Measurements from ENCODE around the gene LMCD1. TPM values are rescaled to one million over a fixed set of nuclear protein-coding genes. Genes with fewer than 3 reads are reported as not detected.
A peak's percentile ranks its signal among the peaks of the same experiment; 100 is the strongest.

Gene LMCD1, protein sequence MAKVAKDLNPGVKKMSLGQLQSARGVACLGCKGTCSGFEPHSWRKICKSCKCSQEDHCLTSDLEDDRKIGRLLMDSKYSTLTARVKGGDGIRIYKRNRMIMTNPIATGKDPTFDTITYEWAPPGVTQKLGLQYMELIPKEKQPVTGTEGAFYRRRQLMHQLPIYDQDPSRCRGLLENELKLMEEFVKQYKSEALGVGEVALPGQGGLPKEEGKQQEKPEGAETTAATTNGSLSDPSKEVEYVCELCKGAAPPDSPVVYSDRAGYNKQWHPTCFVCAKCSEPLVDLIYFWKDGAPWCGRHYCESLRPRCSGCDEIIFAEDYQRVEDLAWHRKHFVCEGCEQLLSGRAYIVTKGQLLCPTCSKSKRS
- total RNA-seq (27.7 and 33.0 TPM in 2 replicates), polyA plus RNA-seq (18.6 and 22.9 TPM in 2 replicates)

DNA sequence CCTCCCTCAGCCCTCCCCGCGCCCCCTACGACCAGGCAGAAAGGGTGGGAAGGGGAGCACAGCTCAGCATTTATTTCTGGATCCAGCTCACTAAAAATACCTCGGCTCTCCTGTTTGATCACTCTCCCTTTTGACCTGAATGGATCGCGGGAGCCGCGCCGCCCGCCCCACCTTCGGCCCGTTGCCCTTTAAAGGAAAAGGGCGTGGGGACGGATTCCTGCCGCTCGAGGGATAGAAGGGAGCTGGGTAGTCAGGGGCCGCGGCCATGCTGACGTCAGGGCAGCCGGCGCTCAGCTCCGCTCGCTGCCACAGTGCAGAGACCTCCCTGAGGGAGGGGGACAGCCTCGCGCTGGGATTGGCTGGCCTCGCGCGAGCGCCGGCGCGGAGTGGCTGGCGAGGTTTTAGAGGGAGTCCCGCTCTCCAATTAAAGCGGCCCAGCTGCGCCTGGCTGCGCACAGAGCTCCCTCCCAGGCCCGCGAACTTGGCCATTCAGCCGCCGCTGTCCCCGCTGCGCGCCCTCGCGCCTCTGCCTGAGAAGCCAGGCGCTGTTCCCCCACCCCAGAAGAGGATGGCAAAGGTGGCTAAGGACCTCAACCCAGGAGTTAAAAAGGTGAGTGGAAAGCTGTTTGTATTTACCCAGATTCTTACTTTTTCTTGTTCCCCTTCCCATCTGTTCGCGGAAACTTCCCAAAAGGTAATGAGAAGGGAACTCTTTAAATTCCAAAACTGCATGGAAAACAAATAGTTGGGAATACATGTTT, at the start of gene LMCD1:
LMCD1 (plus strand) TSS at position 453 of the 761 bp plus-strand sequence; CDS start at position 569, 116 bp downstream.
- Histone ChIP-seq H3K4me3 (peak within 1 kb of the TSS; percentile 17), H3K27ac (peak within 1 kb of the TSS; percentile 98), H3K27me3 (no peaks in the 10 kb centered on the region), H3K9me3 (ENCODE audit: low read depth) (no peaks in the 10 kb centered on the region), H3K36me3 (no peaks in the 10 kb centered on the region), H3K4me1 (ENCODE audit: low read depth) (peaks cover 22% of the 10 kb centered on the region)
- peak; percentile 18 for TF ChIP-seq CTCF (IDR thresholded peaks at IDR 0.05; ENCODE audit: low read depth, low read length)
- DNase-seq (ENCODE audit: low read depth in 1 of 2, low spot score in 1 of 2), result peak; percentile 98

- no peaks in the 10 kb centered on the region for H3K9me3 ChIP-seq (ENCODE audit: low read depth)
- no peak overlapping the region for H3K27ac ChIP-seq
- no peak for DNase-seq (ENCODE audit: low read depth in 1 of 2, low spot score in 1 of 2)
- no peaks in the 10 kb centered on the region for H3K36me3 ChIP-seq
- TF ChIP-seq CTCF (IDR thresholded peaks at IDR 0.05; ENCODE audit: low read depth, low read length), result no peak
- no peak overlapping the region for H3K4me3 ChIP-seq
- no peaks in the 10 kb centered on the region for H3K27me3 ChIP-seq
- H3K4me1 ChIP-seq (ENCODE audit: low read depth), result no peaks in the 10 kb centered on the region
These were observed 49.5 kb upstream of the LMCD1 start for GRCh38 chr3:8452112-8452511.

DNA sequence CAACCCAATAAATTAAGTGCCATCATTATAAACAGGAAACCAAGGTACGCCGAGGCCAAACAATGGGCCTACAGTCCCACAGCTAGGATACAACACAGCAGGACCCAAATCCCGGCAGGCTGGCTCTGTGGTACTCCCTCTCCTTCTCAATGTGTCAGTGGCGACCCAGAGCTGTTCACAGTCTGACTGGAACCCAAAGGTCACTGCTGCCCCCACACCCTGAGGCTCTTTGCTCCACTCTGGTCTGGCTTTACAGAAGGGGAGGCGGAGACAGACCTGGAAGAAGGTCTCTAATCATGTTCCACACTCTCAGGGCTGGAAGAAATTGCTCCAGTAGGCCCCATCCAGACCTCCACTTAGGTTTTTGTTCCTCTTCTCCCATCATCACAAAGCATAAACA, 48.5 kb upstream of the LMCD1 start:
- H3K36me3 ChIP-seq, result no peaks in the 10 kb centered on the region
- H3K27ac ChIP-seq, result no peak overlapping the region
- no peaks in the 10 kb centered on the region for H3K4me1 ChIP-seq (ENCODE audit: low read depth)
- H3K27me3 ChIP-seq, result no peaks in the 10 kb centered on the region
- no peaks in the 10 kb centered on the region for H3K9me3 ChIP-seq (ENCODE audit: low read depth)
- H3K4me3 ChIP-seq, result no peak overlapping the region
- DNase-seq (ENCODE audit: low read depth in 1 of 2, low spot score in 1 of 2), result no peak
- no peak for TF ChIP-seq CTCF (IDR thresholded peaks at IDR 0.05; ENCODE audit: low read depth, low read length)

- Histone ChIP-seq H3K36me3 (no peaks in the 10 kb centered on the region), H3K4me1 (ENCODE audit: low read depth) (no peaks in the 10 kb centered on the region), H3K9me3 (ENCODE audit: low read depth) (no peaks in the 10 kb centered on the region), H3K27me3 (no peaks in the 10 kb centered on the region), H3K4me3 (no peak overlapping the region), H3K27ac (no peak overlapping the region)
- no peak for TF ChIP-seq CTCF (IDR thresholded peaks at IDR 0.05; ENCODE audit: low read depth, low read length)
- no peak for DNase-seq (ENCODE audit: low read depth in 1 of 2, low spot score in 1 of 2)
These were observed 45.9 kb upstream of the LMCD1 start for GRCh38 chr3:8455526-8456411.

- H3K4me1 ChIP-seq (ENCODE audit: low read depth), result no peaks in the 10 kb centered on the region
- H3K4me3 ChIP-seq, result no peak overlapping the region
- DNase-seq (ENCODE audit: low read depth in 1 of 2, low spot score in 1 of 2), result peak in 1 of 2 donors; percentile 9
- no peaks in the 10 kb centered on the region for H3K27me3 ChIP-seq
- no peak overlapping the region for H3K27ac ChIP-seq
- no peak for TF ChIP-seq CTCF (IDR thresholded peaks at IDR 0.05; ENCODE audit: low read depth, low read length)
- no peaks in the 10 kb centered on the region for H3K36me3 ChIP-seq
- H3K9me3 ChIP-seq (ENCODE audit: low read depth), result no peaks in the 10 kb centered on the region
These were observed 45.2 kb upstream of the LMCD1 start for GRCh38 chr3:8456412-8456811.

Data from cardiac muscle cell (in vitro differentiated cells and primary cell).